H1 (cell line): ENCODE results near the gene MAST1. TPM values are rescaled to one million over a fixed set of nuclear protein-coding genes. Genes with fewer than 3 reads are reported as not detected.

ENCODE experiments used
- CTCF ChIA-PET: fragments of 300-600 bp; sonication (Branson Sonifier 250); formaldehyde crosslinking; loops from one replicate; lab custom pipeline; 2021; ENCODE audit not compliant: partially characterized antibody; lab: Charles Lee
- POLR2A ChIA-PET: fragments of 300-600 bp; sonication (Branson Sonifier 250); formaldehyde crosslinking; loops from one replicate; lab custom pipeline; 2021; ENCODE audit warnings: inconsistent platforms; ENCODE audit not compliant: partially characterized antibody; lab: Charles Lee
- DNase-seq, 2 experiments: peaks; one replicate each; pipeline versions ENCODE4 v3.0.0 to v3.0.0-alpha.2; 2010 to 2022; ENCODE audit warnings: low spot score in 2 of 2, low read depth in 1 of 2, mixed read lengths in 1 of 2
- FAIRE-seq: peaks from 2 replicates; lab custom pipeline; 2011; peaks lifted over from hg19 to GRCh38; lab: Jason Lieb, UNC
- H2AFZ ChIP-seq: 2 replicates; pipeline ENCODE4 v1.8.1; 2012; ENCODE audit warnings: low read length, inconsistent platforms
- H2AK5ac ChIP-seq: 2 replicates; pipeline ENCODE4 v1.6.1; 2013; ENCODE audit warnings: low read depth, low read length
- H2BK120ac ChIP-seq: replicated peaks from 2 replicates; pipeline ENCODE3; 2013; ENCODE audit warnings: low read depth, low read length, inconsistent platforms
- H2BK12ac ChIP-seq: 2 replicates; pipeline ENCODE4 v1.6.1; 2013; ENCODE audit warnings: low read depth, low read length
- H2BK15ac ChIP-seq: 2 replicates; pipeline ENCODE4 v1.6.1; 2013; ENCODE audit warnings: low read length
- H2BK20ac ChIP-seq: 2 replicates; pipeline ENCODE4 v1.6.1; 2013; ENCODE audit warnings: low read length
- H2BK5ac ChIP-seq: 2 replicates; pipeline ENCODE4 v1.6.1; 2013; ENCODE audit warnings: low read depth, low read length
- H3K14ac ChIP-seq: 2 replicates; pipeline ENCODE4 v1.6.1; 2013; ENCODE audit warnings: inconsistent platforms; ENCODE audit not compliant: insufficient read length
- H3K18ac ChIP-seq: 2 replicates; pipeline ENCODE4 v1.6.1; 2013; ENCODE audit warnings: low read length; ENCODE audit errors: extremely low read depth
- H3K23ac ChIP-seq: 2 replicates; pipeline ENCODE4 v1.6.1; 2013; ENCODE audit warnings: inconsistent platforms; ENCODE audit not compliant: insufficient read length
- H3K23me2 ChIP-seq: 2 replicates; pipeline ENCODE4 v1.6.1; 2013; ENCODE audit warnings: low read depth, low read length
- H3K27ac ChIP-seq: 2 replicates; pipeline ENCODE4 v1.6.1; 2011; ENCODE audit warnings: low read depth, low read length, inconsistent platforms
- H3K27me3 ChIP-seq, 4 experiments: replicated peaks in 1 of 4; 1 replicate in 1 of 4; 2 replicates in 3 of 4; pipeline versions ENCODE4 v1.6.1 to v1.8.1; 2011 to 2013; ENCODE audit warnings: low read length in 3 of 4, mild to moderate bottlenecking in 3 of 4, inconsistent platforms in 2 of 4, mixed read lengths in 2 of 4, moderate library complexity in 1 of 4; ENCODE audit not compliant: control insufficient read depth in 3 of 4, insufficient read depth in 3 of 4; ENCODE audit errors: extremely low read depth in 1 of 4
- H3K36me3 ChIP-seq, 4 experiments: 2 replicates each; pipeline versions ENCODE4 v1.6.1 to v1.8.1; 2011 to 2013; ENCODE audit warnings: mild to moderate bottlenecking in 4 of 4, low read length in 3 of 4, moderate library complexity in 2 of 4, control low read depth in 1 of 4, inconsistent platforms in 1 of 4; ENCODE audit not compliant: insufficient read depth in 4 of 4, control insufficient read depth in 2 of 4
- H3K4ac ChIP-seq: replicated peaks from 2 replicates; pipeline ENCODE3; 2013; ENCODE audit warnings: low read length, low read depth, mixed read lengths, inconsistent platforms; ENCODE audit not compliant: insufficient read length
- H3K4me1 ChIP-seq, 4 experiments: replicated peaks in 1 of 4; 1 replicate in 1 of 4; 2 replicates in 3 of 4; pipeline versions ENCODE4 v1.6.1 to v1.8.1; 2011 to 2013; ENCODE audit warnings: low read length in 3 of 4, inconsistent platforms in 2 of 4, mixed read lengths in 1 of 4; ENCODE audit not compliant: insufficient read depth in 4 of 4, control insufficient read depth in 3 of 4
- H3K4me2 ChIP-seq, 2 experiments: 2 replicates each; pipeline versions ENCODE4 v1.6.1 to v1.8.1; 2011 to 2013; ENCODE audit warnings: low read depth in 2 of 2, low read length in 2 of 2, control low read depth in 1 of 2, inconsistent platforms in 1 of 2, mild to moderate bottlenecking in 1 of 2; ENCODE audit not compliant: insufficient read depth in 1 of 2
- H3K4me3 ChIP-seq, 4 experiments: fragments of 200-600, 300-600 bp in 1 of 4; sonication (generic), shearing (Covaris generic), sonication (Bioruptor Twin) in 1 of 4; 2 replicates each; pipeline versions ENCODE4 v1.5.1 to v1.8.1; 2011 to 2016; ENCODE audit warnings: low read length in 4 of 4, low read depth in 3 of 4, control low read depth in 2 of 4, inconsistent platforms in 2 of 4, mild to moderate bottlenecking in 2 of 4, mixed read lengths in 1 of 4, moderate library complexity in 1 of 4; ENCODE audit not compliant: insufficient read depth in 2 of 4; ENCODE audit errors: extremely low read depth in 1 of 4
- H3K56ac ChIP-seq: replicated peaks from 2 replicates; pipeline ENCODE3; 2013; ENCODE audit warnings: low read depth, mild to moderate bottlenecking, mixed read lengths, low read length, inconsistent platforms; ENCODE audit not compliant: insufficient read length
- H3K79me1 ChIP-seq: 2 replicates; pipeline ENCODE4 v1.6.1; 2013; ENCODE audit warnings: low read depth, low read length, control low read depth
- H3K79me2 ChIP-seq, 2 experiments: 2 replicates each; pipeline versions ENCODE4 v1.6.1 to v1.8.1; 2012 to 2013; ENCODE audit warnings: low read length in 2 of 2, mild to moderate bottlenecking in 2 of 2, inconsistent platforms in 1 of 2; ENCODE audit not compliant: insufficient read depth in 2 of 2, control insufficient read depth in 1 of 2
- H3K9ac ChIP-seq, 4 experiments: replicated peaks in 1 of 4; 1 replicate in 1 of 4; 2 replicates in 3 of 4; pipeline versions ENCODE4 v1.6.1 to v1.8.1; 2011 to 2013; ENCODE audit warnings: low read depth in 3 of 4, low read length in 3 of 4, control low read depth in 2 of 4, mild to moderate bottlenecking in 2 of 4, moderate library complexity in 2 of 4, inconsistent platforms in 1 of 4; ENCODE audit errors: extremely low read depth in 1 of 4
- H3K9me3 ChIP-seq, 2 experiments: 2 replicates each; pipeline versions ENCODE4 v1.6.1 to v1.8.1; 2012 to 2013; ENCODE audit warnings: mild to moderate bottlenecking in 2 of 2, moderate library complexity in 2 of 2, control low read depth in 1 of 2, inconsistent platforms in 1 of 2, low read depth in 1 of 2, low read length in 1 of 2, mixed read lengths in 1 of 2; ENCODE audit not compliant: insufficient read depth in 2 of 2
- H4K20me1 ChIP-seq, 2 experiments: replicated peaks in 1 of 2; 2 replicates each; pipeline versions ENCODE3 to v1.8.1; 2011 to 2013; ENCODE audit warnings: inconsistent platforms in 2 of 2, low read length in 2 of 2, mild to moderate bottlenecking in 1 of 2; ENCODE audit not compliant: insufficient read depth in 2 of 2, control insufficient read depth in 1 of 2
- H4K5ac ChIP-seq: 2 replicates; pipeline ENCODE4 v1.6.1; 2013; ENCODE audit warnings: low read length, low read depth, mixed read lengths, inconsistent platforms; ENCODE audit not compliant: insufficient read length
- H4K8ac ChIP-seq: 2 replicates; pipeline ENCODE4 v1.8.0; 2013; ENCODE audit warnings: mild to moderate bottlenecking, moderate library complexity, low read length, inconsistent platforms; ENCODE audit not compliant: insufficient read depth; ENCODE audit errors: extremely low read depth
- H4K91ac ChIP-seq: replicated peaks from 2 replicates; pipeline ENCODE3; 2013; ENCODE audit warnings: low read length, mixed read lengths, inconsistent platforms; ENCODE audit not compliant: insufficient read length
- GABPA ChIP-seq: IDR thresholded peaks from 2 replicates; pipeline ENCODE4 v1.6.1; 2011; ENCODE audit warnings: mild to moderate bottlenecking, low read length, moderate library complexity, borderline replicate concordance; ENCODE audit not compliant: insufficient read depth
- JUND ChIP-seq: IDR thresholded peaks from 2 replicates; pipeline ENCODE4 v1.6.1; 2011; ENCODE audit warnings: mild to moderate bottlenecking, improper control_type of control experiment, low read length
- RAD21 ChIP-seq, 2 experiments: IDR thresholded peaks in 1 of 2; conservative IDR thresholded peaks in 1 of 2; 2 replicates each; pipeline ENCODE4 v1.6.1; 2011; ENCODE audit warnings: low read depth in 2 of 2, low read length in 2 of 2, improper control_type of control experiment in 1 of 2, inconsistent platforms in 1 of 2, mild to moderate bottlenecking in 1 of 2, moderate library complexity in 1 of 2
- WGBS, 2 experiments: shearing (Covaris generic) in 1 of 2; methylation state at CpG; one replicate each; pipeline versions ENCODE4 v1.1.6 to v1.1.7; 2013 to 2015; ENCODE audit warnings: low lambda C conversion rate in 2 of 2, mixed read lengths in 2 of 2, inconsistent platforms in 1 of 2, low coverage in 1 of 2, missing lambda C conversion rate in 1 of 2; ENCODE audit not compliant: insufficient replicate concordance in 2 of 2, insufficient coverage in 1 of 2, insufficient read length in 1 of 2; ENCODE audit errors: extremely low coverage in 1 of 2, missing lambda C conversion rate in 1 of 2; 5-methylcytosine and 5-hydroxymethylcytosine counted together
- polyA plus RNA-seq, 7 experiments: library from polyadenylated mRNA; depleted of rRNA in 3 of 7; stranded (reverse) in 5 of 7; unstranded in 2 of 7; fragments of >200 nt in 5 of 7; fragments of 200-250 nt in 2 of 7; gene quantifications; 1 replicate in 5 of 7; 2 replicates in 1 of 7; 4 replicates in 1 of 7; pipeline versions ENCODE4 v1.2.1 to v1.2.3, GENCODE V29; 2011 to 2013; ENCODE audit warnings: missing spikeins in 2 of 7, mixed read lengths in 2 of 7
- total RNA-seq: library from RNA; stranded (reverse); fragmentation: NEBNext Ultra II Directional; extraction: Animal tissue kit (Norgen Biotek cat#: 25700); gene quantifications from 2 replicates; pipeline ENCODE4 v1.2.1, GENCODE V29; 2021

The MAST1 gene
- total and polyA plus RNA-seq, 2 of the 8 experiments (the other 6 are each of a cell fraction or from before 2014, with no cell fraction given), result 15.6 to 28.3 TPM

GRCh38 chr19:12793290-12794195 is 44.8 kb upstream of the MAST1 start:
- Histone ChIP-seq H2BK120ac (no peak overlapping the region), H3K18ac (peak overlapping the region; percentile 48; the same call in 1 of the 2 replicates), H4K91ac (peak overlapping the region; percentile 94), H3K79me2 (no peaks in the 10 kb centered on the region), H2BK15ac (no peak overlapping the region), H4K8ac (peak overlapping the region; percentile 95; the same call in 1 of the 2 replicates), H3K4me3 (peak overlapping the region; percentile 46 to 71 (median 54)), H4K5ac (peak overlapping the region; percentile 55), H2AFZ (no peak overlapping the region), H3K9ac (peak overlapping the region; percentile 68 to 80 (median 75)), H4K20me1 (no peaks in the 10 kb centered on the region), H2BK20ac (no peak overlapping the region), H3K4ac (no peak overlapping the region), H3K27ac (peak overlapping the region; percentile 88), H3K56ac (no peak overlapping the region), H2BK12ac (no peak overlapping the region; the same call in 1 of the 2 replicates), H2AK5ac (no peak overlapping the region), H2BK5ac (peak overlapping the region; percentile 75), H3K23ac (no peak overlapping the region), H3K27me3 (peaks cover 0 to 18% (median 13%) of the 10 kb centered on the region in 4 experiments; a peak in 5 of 7 replicates), H3K23me2 (peaks cover 29% of the 10 kb centered on the region), H3K4me2 (peak overlapping the region; percentile 74 to 97), H3K36me3 (peaks cover 0 to under 1% (median 0%) of the 10 kb centered on the region in 4 experiments; a peak in 1 of 8 replicates), H3K14ac (no peak overlapping the region), H3K4me1 (peaks cover 5 to 33% (median 22%) of the 10 kb centered on the region in 4 experiments), H3K9me3 (no peaks in the 10 kb centered on the region), H3K79me1 (no peaks in the 10 kb centered on the region)
- 1% methylated on average over 44 of the region's 81 CpGs; no CpG with 5 or more reads in 1 of the 2 experiments for WGBS, 2 experiments
- FAIRE-seq (no peak), DNase-seq (peak in 1 of 2 experiments; percentile 95)
- ChIA-PET CTCF (interaction anchor here (1.1 to 17.9 kb wide), 5 partner anchors 14 to 82 kb away, joined by 6 to 288 read pairs (median 60); no protein-coding TSS in a partner anchor), POLR2A (interaction anchor here (0.7 to 15.2 kb wide), 20 partner anchors 7 to 359 kb away, joined by 3 to 317 read pairs (median 4); partner anchors contain the start of genes HOOK2, PRDX2, RTBDN and THSD8)
- TF ChIP-seq RAD21 (IDR thresholded peaks at IDR 0.05 in 1 of 2, conservative IDR thresholded peaks at IDR 0.05 in 1 of 2; ENCODE audit: low read depth in 2 of 2, low read length in 2 of 2), result no peak
- no peak for TF ChIP-seq JUND
- no peak for TF ChIP-seq GABPA
